A549 treated with RU486 at 1 μM for 4 hours (cell line): ENCODE measurements around the gene AQP10. TPM values are rescaled to one million over a fixed set of nuclear protein-coding genes. Genes with fewer than 3 reads are reported as not detected.

Experiments used
- total RNA-seq: library from RNA; stranded (reverse); fragments of 200-300 nt; extraction: Qiagen RNA extraction; gene quantifications from 5 replicates; pipeline ENCODE4 v1.2.3, GENCODE V29; 2022; ENCODE audit warnings: low read depth

Gene AQP10
- total RNA-seq, result not detected in 5 replicates

GRCh38 chr1:154320882-154321608 is at the start of gene AQP10:
Gene AQP10, plus strand, starts transcription at chr1:154321093. Its CDS starts 63 bp downstream, at chr1:154321156.

GRCh38 chr1:154272217-154272998 is 48.5 kb upstream of the AQP10 start, which contains the start of gene HAX1:
Gene HAX1, plus strand, starts transcription at chr1:154272629. Its CDS starts 95 bp downstream, at chr1:154272724.

GRCh38 chr1:154324669-154325582 is 4.0 kb downstream of the AQP10 start, which contains the start of gene ATP8B2:
Gene ATP8B2, plus strand, starts transcription at chr1:154325525. Its CDS starts 2,617 bp downstream, at chr1:154328142.

Other genes starting within 250 kb of the AQP10 start
- not detected in 5 replicates for gene NUP210L, start 166.0 kb upstream of the AQP10 start, total RNA-seq
- gene TPM3, start 129.0 kb upstream of the AQP10 start, total RNA-seq, result 459 to 630 TPM (median 469 TPM) in 5 replicates
- 0.61 TPM in 1 of 5 replicates, not detected in the others for gene CFAP141, start 114.8 kb upstream of the AQP10 start, total RNA-seq
- 103 to 115 TPM (median 111 TPM) in 5 replicates for gene UBAP2L, start 100.1 kb upstream of the AQP10 start, total RNA-seq
- gene HAX1, start 48.5 kb upstream of the AQP10 start, total RNA-seq, result 91.2 to 107 TPM (median 95.4 TPM) in 5 replicates
- 23.5 to 36.3 TPM (median 27.9 TPM) in 5 replicates for gene ATP8B2, start 4.4 kb downstream of the AQP10 start, total RNA-seq
- 12.2 to 15.7 TPM (median 13.1 TPM) in 5 replicates for gene IL6R, start 84.2 kb downstream of the AQP10 start, total RNA-seq
- gene TDRD10, start 181.1 kb downstream of the AQP10 start, total RNA-seq, result not detected in 5 replicates
- gene SHE, start 181.3 kb downstream of the AQP10 start, total RNA-seq, result 0.03 to 0.12 TPM (median 0.05 TPM) in 3 of 5 replicates, not detected in the others
- gene UBE2Q1, start 237.6 kb downstream of the AQP10 start, total RNA-seq, result 52.7 to 93.5 TPM (median 57.0 TPM) in 5 replicates
- gene CHRNB2, start 246.7 kb downstream of the AQP10 start, total RNA-seq, result 0.27 to 0.48 TPM (median 0.37 TPM) in 5 replicates